ENCODE results near the gene ZNF358.

The ZNF358 gene

DNA sequence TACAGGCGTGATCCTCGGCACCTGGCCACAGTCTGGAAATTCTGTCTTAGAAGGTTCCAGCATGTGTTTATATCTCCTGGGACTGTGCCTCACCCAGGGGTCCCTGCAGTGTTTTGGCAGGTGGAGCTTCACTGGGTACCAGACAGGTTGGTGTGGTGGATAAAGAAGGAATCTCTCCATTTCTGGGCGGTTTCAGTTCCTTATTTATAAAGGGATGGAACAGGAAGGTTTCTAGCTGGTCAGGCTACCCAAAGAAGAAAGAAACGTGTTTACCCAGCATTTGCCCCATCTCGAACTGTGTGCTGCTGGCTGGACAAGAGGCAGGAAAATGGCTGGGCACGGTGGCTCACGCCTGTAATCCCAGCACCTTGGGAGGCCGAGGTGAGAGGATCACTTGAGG is 29.4 kb downstream of the ZNF358 start:
- peaks cover 35% of the 10 kb centered on the region for H3K36me3 ChIP-seq (ENCODE audit: insufficient read depth, low read length)
- no peaks in the 10 kb centered on the region for H3K4me1 ChIP-seq (ENCODE audit: insufficient read depth, low read length)
- no peak overlapping the region for H3K27ac ChIP-seq (ENCODE audit: low read depth, low read length)
- no peaks in the 10 kb centered on the region for H3K27me3 ChIP-seq (ENCODE audit: control insufficient read depth in 1 of 2, insufficient read depth in 2 of 2, low read length in 2 of 2)
- H3K9me3 ChIP-seq (ENCODE audit: low read length): no peaks in the 10 kb centered on the region
- H3K9ac ChIP-seq (ENCODE audit: low read length): no peak overlapping the region
- no peak overlapping the region for H3K4me3 ChIP-seq (ENCODE audit: low read depth in 1 of 2, low read length in 2 of 2)

DNA sequence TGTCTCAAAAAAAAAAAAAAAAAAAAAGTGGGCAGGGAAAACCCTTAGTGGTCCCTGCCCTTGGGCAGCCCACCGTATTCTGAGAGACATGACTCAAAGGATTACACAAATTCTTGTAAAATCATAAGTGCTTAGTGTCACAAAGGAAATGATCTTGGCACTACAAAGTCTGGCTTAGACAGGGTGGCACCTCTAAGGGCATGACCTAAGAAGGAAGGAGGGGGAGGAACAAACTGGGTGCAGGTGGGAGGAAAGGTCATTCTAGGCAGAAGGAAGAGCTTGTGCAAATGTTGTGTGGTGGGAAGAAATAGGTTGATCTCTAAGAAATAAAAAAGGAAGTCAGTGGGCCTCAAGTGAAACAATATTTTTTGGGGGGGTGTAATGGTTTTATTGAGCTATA is 30.0 kb downstream of the ZNF358 start:
- Histone ChIP-seq H3K36me3 (ENCODE audit: insufficient read depth, low read length) (peaks cover 29% of the 10 kb centered on the region), H3K27me3 (ENCODE audit: control insufficient read depth in 1 of 2, insufficient read depth in 2 of 2, low read length in 2 of 2) (no peaks in the 10 kb centered on the region), H3K9ac (ENCODE audit: low read length) (no peak overlapping the region), H3K4me3 (ENCODE audit: low read depth in 1 of 2, low read length in 2 of 2) (no peak overlapping the region), H3K9me3 (ENCODE audit: low read length) (no peaks in the 10 kb centered on the region), H3K4me1 (ENCODE audit: insufficient read depth, low read length) (no peaks in the 10 kb centered on the region), H3K27ac (ENCODE audit: low read depth, low read length) (no peak overlapping the region)

DNA sequence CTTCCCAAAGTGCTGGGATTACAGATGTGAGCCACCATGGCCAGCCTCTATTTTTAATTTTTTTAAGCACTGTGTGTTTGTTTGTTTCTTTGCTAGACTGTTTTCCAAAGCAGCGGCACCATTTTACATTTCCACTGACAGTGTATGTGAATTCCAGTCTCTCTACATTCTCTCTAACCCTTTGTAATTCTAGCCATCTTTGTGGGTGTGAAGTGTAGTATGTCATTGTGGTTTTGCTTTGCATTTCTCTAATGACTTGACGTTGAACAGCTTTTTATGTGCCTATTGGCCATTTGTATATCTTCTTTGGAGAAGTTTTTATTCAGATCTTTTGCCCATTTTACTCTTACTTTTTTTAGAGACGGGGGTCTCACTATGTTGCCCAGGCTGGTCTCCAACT is 31.3 kb downstream of the ZNF358 start:
- no peaks in the 10 kb centered on the region for H3K9me3 ChIP-seq (ENCODE audit: low read length)
- no peaks in the 10 kb centered on the region for H3K27me3 ChIP-seq (ENCODE audit: control insufficient read depth in 1 of 2, insufficient read depth in 2 of 2, low read length in 2 of 2)
- no peak overlapping the region for H3K27ac ChIP-seq (ENCODE audit: low read depth, low read length)
- H3K4me1 ChIP-seq (ENCODE audit: insufficient read depth, low read length): peaks cover 5% of the 10 kb centered on the region
- H3K9ac ChIP-seq (ENCODE audit: low read length): no peak overlapping the region
- H3K36me3 ChIP-seq (ENCODE audit: insufficient read depth, low read length): peaks cover 22% of the 10 kb centered on the region
- no peak overlapping the region for H3K4me3 ChIP-seq (ENCODE audit: low read depth in 1 of 2, low read length in 2 of 2)

DNA sequence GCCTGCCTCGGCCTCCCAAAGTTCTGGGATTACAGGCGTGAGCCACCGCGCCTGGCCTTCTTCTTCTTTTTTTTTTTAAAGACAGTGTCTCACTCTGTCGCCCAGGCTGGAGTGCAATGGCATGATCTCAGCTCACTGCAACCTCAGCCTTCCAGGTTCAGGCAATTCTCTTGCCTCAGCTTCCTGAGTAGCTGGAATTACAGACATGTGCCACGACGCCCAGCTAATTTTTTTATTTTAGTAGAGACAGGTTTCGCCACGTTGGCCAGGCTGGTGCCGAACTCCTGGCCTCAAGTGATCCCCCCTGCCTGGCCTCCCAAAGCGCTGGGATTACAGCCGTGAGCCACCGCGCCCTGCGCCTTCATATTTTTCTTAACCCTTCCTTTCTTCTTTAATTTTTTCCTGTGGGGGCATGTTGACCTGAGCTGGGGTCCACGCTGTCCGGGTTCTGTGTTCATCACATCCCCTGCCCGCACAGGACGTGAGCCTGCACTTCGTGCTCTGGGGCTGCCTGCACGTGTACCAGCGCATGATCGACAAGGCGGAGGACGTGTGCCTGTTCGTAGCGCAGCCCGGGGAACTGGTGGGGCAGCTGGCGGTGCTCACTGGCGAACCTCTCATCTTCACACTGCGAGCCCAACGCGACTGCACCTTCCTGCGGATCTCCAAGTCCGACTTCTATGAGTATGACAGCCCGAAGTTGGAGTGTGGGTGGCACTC is 33.7 kb downstream of the ZNF358 start:
- H3K27me3 ChIP-seq (ENCODE audit: control insufficient read depth in 1 of 2, insufficient read depth in 2 of 2, low read length in 2 of 2): no peaks in the 10 kb centered on the region
- H3K4me1 ChIP-seq (ENCODE audit: insufficient read depth, low read length): peaks cover 5% of the 10 kb centered on the region
- H3K9me3 ChIP-seq (ENCODE audit: low read length): no peaks in the 10 kb centered on the region
- no peak overlapping the region for H3K4me3 ChIP-seq (ENCODE audit: low read depth in 1 of 2, low read length in 2 of 2)
- H3K9ac ChIP-seq (ENCODE audit: low read length): no peak overlapping the region
- no peak overlapping the region for H3K27ac ChIP-seq (ENCODE audit: low read depth, low read length)
- peaks cover 11% of the 10 kb centered on the region for H3K36me3 ChIP-seq (ENCODE audit: insufficient read depth, low read length)

DNA sequence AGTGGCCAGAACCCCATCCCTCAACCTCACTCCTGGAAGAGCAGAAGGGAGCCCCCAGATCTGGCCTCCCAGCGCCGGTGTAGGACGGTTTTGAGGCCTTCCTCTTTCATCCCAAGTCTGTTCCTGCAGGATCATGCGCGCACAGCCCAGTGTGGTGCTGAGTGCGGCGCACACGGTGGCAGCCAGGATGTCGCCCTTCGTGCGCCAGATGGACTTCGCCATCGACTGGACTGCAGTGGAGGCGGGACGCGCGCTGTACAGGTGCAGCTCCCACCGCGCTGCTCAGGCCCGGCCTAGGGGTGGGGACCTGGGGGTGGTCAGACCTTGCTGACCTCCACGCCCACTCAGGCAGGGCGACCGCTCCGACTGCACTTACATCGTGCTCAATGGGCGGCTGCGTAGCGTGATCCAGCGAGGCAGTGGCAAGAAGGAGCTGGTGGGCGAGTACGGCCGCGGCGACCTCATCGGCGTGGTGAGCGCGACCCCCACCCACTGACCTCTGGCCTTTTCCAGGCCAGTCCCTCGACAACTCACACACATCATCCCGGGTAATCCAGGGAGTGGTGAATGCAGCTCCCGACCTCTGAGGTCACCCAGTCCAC is 34.4 kb downstream of the ZNF358 start:
- peaks cover 10% of the 10 kb centered on the region for H3K36me3 ChIP-seq (ENCODE audit: insufficient read depth, low read length)
- H3K9ac ChIP-seq (ENCODE audit: low read length): no peak overlapping the region
- H3K4me1 ChIP-seq (ENCODE audit: insufficient read depth, low read length): peaks cover 5% of the 10 kb centered on the region
- no peak overlapping the region for H3K4me3 ChIP-seq (ENCODE audit: low read depth in 1 of 2, low read length in 2 of 2)
- H3K9me3 ChIP-seq (ENCODE audit: low read length): no peaks in the 10 kb centered on the region
- no peaks in the 10 kb centered on the region for H3K27me3 ChIP-seq (ENCODE audit: control insufficient read depth in 1 of 2, insufficient read depth in 2 of 2, low read length in 2 of 2)
- no peak overlapping the region for H3K27ac ChIP-seq (ENCODE audit: low read depth, low read length)

DNA sequence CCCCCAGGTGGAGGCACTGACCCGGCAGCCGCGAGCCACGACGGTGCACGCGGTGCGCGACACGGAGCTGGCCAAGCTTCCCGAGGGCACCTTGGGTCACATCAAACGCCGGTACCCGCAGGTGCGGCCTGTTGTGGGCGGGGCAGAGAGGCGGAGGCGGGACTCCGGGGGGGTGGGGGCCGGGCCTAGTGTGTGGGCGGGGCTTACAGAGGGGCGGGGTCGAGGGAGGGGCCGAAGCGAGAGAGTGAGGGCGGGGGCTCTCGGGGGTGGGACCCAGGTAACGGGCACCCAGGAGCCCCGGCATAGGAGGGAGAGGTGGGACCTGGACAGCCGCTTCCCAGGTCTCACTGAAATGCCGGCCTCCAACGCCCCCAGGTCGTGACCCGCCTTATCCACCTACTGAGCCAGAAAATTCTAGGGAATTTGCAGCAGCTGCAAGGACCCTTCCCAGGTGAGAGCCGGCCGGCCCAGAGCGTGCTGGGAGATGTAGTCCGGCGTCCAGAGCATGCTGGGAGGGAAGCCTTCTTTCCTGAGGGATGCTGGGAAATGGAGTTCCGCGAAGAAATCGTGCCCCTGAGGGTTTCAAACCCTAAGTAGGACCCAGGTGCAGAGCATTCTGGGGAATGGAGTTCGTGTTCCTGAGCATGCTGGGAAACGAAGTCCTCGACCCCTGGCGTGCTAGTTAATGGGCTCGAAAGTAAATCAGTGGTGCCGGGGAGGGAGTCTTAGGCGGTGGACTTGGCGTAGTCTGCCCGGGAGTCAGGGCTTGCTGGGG is 35.3 kb downstream of the ZNF358 start:
- H3K4me1 ChIP-seq (ENCODE audit: insufficient read depth, low read length): peaks cover 5% of the 10 kb centered on the region
- H3K4me3 ChIP-seq (ENCODE audit: low read depth in 1 of 2, low read length in 2 of 2): peak overlapping the region in 1 of 2 donors; percentile 41
- peaks cover 19% of the 10 kb centered on the region for H3K36me3 ChIP-seq (ENCODE audit: insufficient read depth, low read length)
- H3K9ac ChIP-seq (ENCODE audit: low read length): no peak overlapping the region
- H3K27ac ChIP-seq (ENCODE audit: low read depth, low read length): no peak overlapping the region
- H3K27me3 ChIP-seq (ENCODE audit: control insufficient read depth in 1 of 2, insufficient read depth in 2 of 2, low read length in 2 of 2): no peaks in the 10 kb centered on the region
- H3K9me3 ChIP-seq (ENCODE audit: low read length): no peaks in the 10 kb centered on the region

DNA sequence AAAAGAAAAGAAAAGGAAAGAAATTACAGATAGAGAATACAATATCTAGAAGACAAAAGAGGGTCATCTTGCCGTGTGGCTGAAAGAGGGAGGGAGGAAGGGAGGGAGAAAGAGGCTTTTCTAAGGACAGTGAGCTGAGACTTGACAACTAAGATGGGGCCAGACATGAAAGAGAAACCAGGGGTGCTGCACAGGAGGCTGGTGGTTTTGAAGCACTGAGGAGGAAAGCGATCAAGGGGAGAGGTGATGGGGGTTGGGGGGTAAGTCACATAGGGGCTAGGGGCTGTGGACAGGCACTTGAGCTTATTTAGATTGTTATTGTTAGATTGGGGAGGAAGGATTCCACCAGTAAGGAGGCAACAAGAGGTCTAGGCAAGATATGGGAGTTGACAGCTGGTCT is 36.9 kb downstream of the ZNF358 start:
- no peak overlapping the region for H3K4me3 ChIP-seq (ENCODE audit: low read depth in 1 of 2, low read length in 2 of 2)
- H3K4me1 ChIP-seq (ENCODE audit: insufficient read depth, low read length): peaks cover 5% of the 10 kb centered on the region
- no peaks in the 10 kb centered on the region for H3K27me3 ChIP-seq (ENCODE audit: control insufficient read depth in 1 of 2, insufficient read depth in 2 of 2, low read length in 2 of 2)
- H3K9me3 ChIP-seq (ENCODE audit: low read length): no peaks in the 10 kb centered on the region
- H3K27ac ChIP-seq (ENCODE audit: low read depth, low read length): no peak overlapping the region
- H3K9ac ChIP-seq (ENCODE audit: low read length): no peak overlapping the region
- peaks cover 35% of the 10 kb centered on the region for H3K36me3 ChIP-seq (ENCODE audit: insufficient read depth, low read length)

DNA sequence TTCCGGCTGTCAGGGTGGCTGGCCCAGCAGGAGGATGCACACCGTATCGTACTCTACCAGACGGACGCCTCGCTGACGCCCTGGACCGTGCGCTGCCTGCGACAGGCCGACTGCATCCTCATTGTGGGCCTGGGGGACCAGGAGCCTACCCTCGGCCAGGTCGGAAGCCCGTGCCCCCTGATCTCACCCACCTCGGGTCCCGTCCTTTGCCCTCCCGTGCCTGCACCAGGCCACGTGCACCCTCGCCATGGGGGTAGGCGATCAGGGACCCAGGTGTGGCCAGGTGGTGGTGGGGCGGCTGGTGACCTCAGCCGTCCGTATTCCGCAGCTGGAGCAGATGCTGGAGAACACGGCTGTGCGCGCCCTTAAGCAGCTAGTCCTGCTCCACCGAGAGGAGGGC is 38.7 kb downstream of the ZNF358 start:
- H3K9ac ChIP-seq (ENCODE audit: low read length): no peak overlapping the region
- no peak overlapping the region for H3K4me3 ChIP-seq (ENCODE audit: low read depth in 1 of 2, low read length in 2 of 2)
- no peak overlapping the region for H3K27ac ChIP-seq (ENCODE audit: low read depth, low read length)
- H3K27me3 ChIP-seq (ENCODE audit: control insufficient read depth in 1 of 2, insufficient read depth in 2 of 2, low read length in 2 of 2): no peaks in the 10 kb centered on the region
- H3K9me3 ChIP-seq (ENCODE audit: low read length): no peaks in the 10 kb centered on the region
- H3K4me1 ChIP-seq (ENCODE audit: insufficient read depth, low read length): peaks cover 5% of the 10 kb centered on the region
- H3K36me3 ChIP-seq (ENCODE audit: insufficient read depth, low read length): peaks cover 52% of the 10 kb centered on the region

DNA sequence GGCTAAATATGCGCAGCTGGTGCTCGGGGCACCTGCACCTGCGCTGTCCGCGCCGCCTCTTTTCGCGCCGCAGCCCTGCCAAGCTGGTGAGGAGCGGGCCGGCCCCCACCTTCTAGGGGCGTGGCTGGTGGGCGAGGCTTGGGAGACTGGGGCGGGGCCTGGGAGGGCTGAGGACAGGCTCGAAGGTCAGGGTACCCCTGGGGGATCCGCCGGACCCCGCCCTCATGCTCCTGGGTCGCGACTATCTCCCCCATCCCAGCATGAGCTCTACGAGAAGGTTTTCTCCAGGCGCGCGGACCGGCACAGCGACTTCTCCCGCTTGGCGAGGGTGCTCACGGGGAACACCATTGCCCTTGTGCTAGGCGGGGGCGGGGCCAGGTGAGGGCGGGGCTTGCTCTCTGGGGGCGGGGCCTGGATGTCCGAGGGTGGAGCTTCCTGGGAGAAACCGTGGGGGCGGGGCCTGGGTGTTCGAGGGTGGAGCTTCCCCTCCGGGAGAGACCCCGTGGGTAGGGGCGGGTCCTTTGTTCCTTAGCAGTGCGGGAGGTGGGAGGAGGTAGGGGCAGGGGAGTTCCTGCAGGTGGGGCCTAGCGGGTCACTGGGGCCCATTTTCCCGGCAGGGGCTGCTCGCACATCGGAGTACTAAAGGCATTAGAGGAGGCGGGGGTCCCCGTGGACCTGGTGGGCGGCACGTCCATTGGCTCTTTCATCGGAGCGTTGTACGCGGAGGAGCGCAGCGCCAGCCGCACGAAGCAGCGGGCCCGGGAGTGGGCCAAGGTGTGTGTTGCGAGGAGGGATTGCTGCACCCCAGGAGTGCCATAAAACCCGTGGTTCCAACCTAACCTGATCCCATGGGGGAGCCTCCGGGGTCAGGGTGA is 39.3 kb downstream of the ZNF358 start:
- Histone ChIP-seq H3K4me3 (ENCODE audit: low read depth in 1 of 2, low read length in 2 of 2) (no peak overlapping the region), H3K9me3 (ENCODE audit: low read length) (no peaks in the 10 kb centered on the region), H3K36me3 (ENCODE audit: insufficient read depth, low read length) (peaks cover 51% of the 10 kb centered on the region), H3K27ac (ENCODE audit: low read depth, low read length) (no peak overlapping the region), H3K9ac (ENCODE audit: low read length) (no peak overlapping the region), H3K4me1 (ENCODE audit: insufficient read depth, low read length) (peaks cover 5% of the 10 kb centered on the region), H3K27me3 (ENCODE audit: control insufficient read depth in 1 of 2, insufficient read depth in 2 of 2, low read length in 2 of 2) (no peaks in the 10 kb centered on the region)

DNA sequence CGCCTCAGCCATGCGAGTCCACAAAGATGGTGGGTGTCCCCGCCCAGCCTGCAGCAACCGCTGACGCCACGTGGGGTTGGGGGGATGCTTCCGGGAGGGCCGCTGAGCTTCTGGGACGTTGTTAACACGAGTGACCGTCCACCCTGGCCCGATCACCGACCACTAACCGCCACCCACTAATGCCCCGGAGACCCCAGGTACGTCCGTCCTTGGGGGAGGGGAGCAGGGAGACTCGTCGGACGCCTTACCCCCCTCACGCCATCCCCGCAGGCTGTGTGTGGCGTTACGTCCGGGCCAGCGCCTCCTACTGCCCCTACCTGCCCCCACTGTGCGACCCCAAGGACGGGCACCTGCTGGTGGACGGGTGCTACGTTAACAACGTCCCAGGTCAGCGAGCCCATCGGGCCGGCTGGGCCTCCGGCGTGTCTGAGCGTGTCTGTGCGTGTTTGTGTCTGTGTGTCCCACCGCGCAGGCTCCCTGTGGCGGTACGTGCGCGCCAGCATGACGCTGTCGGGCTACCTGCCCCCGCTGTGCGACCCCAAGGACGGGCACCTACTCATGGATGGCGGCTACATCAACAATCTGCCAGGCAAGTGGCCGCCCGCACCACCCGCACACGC is 40.9 kb downstream of the ZNF358 start:
- Histone ChIP-seq H3K27ac (ENCODE audit: low read depth, low read length) (no peak overlapping the region), H3K4me1 (ENCODE audit: insufficient read depth, low read length) (peaks cover 1% of the 10 kb centered on the region), H3K27me3 (ENCODE audit: control insufficient read depth in 1 of 2, insufficient read depth in 2 of 2, low read length in 2 of 2) (no peaks in the 10 kb centered on the region), H3K9ac (ENCODE audit: low read length) (no peak overlapping the region), H3K9me3 (ENCODE audit: low read length) (no peaks in the 10 kb centered on the region), H3K4me3 (ENCODE audit: low read depth in 1 of 2, low read length in 2 of 2) (no peak overlapping the region), H3K36me3 (ENCODE audit: insufficient read depth, low read length) (peaks cover 55% of the 10 kb centered on the region)

DNA sequence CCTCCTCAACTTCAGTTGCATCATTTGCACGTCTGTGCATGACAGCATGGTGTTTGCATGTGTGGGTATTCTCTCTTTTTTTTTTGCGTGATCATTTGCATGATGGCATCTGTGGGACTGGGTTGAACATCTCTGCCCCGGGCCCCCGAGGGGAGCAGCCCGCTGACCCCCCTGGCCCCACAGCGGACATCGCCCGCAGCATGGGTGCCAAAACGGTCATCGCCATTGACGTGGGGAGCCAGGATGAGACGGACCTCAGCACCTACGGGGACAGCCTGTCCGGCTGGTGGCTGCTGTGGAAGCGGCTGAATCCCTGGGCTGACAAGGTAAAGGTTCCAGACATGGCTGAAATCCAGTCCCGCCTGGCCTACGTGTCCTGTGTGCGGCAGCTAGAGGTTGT is 42.8 kb downstream of the ZNF358 start:
- Histone ChIP-seq H3K36me3 (ENCODE audit: insufficient read depth, low read length) (peaks cover 50% of the 10 kb centered on the region), H3K9ac (ENCODE audit: low read length) (no peak overlapping the region), H3K9me3 (ENCODE audit: low read length) (no peaks in the 10 kb centered on the region), H3K27me3 (ENCODE audit: control insufficient read depth in 1 of 2, insufficient read depth in 2 of 2, low read length in 2 of 2) (no peaks in the 10 kb centered on the region), H3K4me1 (ENCODE audit: insufficient read depth, low read length) (no peaks in the 10 kb centered on the region), H3K4me3 (ENCODE audit: low read depth in 1 of 2, low read length in 2 of 2) (no peak overlapping the region), H3K27ac (ENCODE audit: low read depth, low read length) (no peak overlapping the region)

Data from muscle layer of colon (tissue), 2 donors.